Transverse colon (tissue), 4 donors: ENCODE measurements around the gene SERPINB10. TPM values are rescaled to one million over a fixed set of nuclear protein-coding genes. Genes with fewer than 3 reads are reported as not detected.

ENCODE experiments used
- DNase-seq: peaks from one replicate; pipeline ENCODE4 v3.0.0-alpha.2; 2019
- H3K27ac ChIP-seq, 4 donors: fragments of 200-600 bp; sonication (generic); 2 replicates each; pipeline ENCODE4 v1.5.1; 2016 to 2018; ENCODE audit warnings: inconsistent platforms in 4 of 4
- H3K27me3 ChIP-seq: fragments of 200-600 bp; sonication (generic); 2 replicates; pipeline ENCODE4 v1.5.1; 2017; ENCODE audit warnings: inconsistent platforms
- H3K36me3 ChIP-seq, 4 donors: fragments of 200-600 bp; sonication (generic); 2 replicates each; pipeline ENCODE4 v1.5.1; 2017 to 2019; ENCODE audit warnings: inconsistent platforms in 4 of 4
- H3K4me1 ChIP-seq, 4 donors: fragments of 200-600 bp; sonication (generic); 2 replicates each; pipeline ENCODE4 v1.5.1; 2017 to 2020; ENCODE audit warnings: inconsistent platforms in 4 of 4
- H3K4me3 ChIP-seq, 4 donors: fragments of 200-600 bp; sonication (generic); 1 replicate in 1 of 4; 2 replicates in 3 of 4; pipeline versions ENCODE4 v1.5.1 to v1.6.1; 2017 to 2019; ENCODE audit warnings: inconsistent platforms in 4 of 4
- H3K9me3 ChIP-seq, 2 donors: fragments of 200-600 bp; sonication (generic); 2 replicates each; pipeline ENCODE4 v1.5.1; 2017 to 2019; ENCODE audit warnings: inconsistent platforms in 2 of 2
- CTCF ChIP-seq, 5 experiments: fragments of 200-600 bp in 3 of 5; fragments of 450-650 bp in 2 of 5; sonication (generic) in 3 of 5; IDR thresholded peaks; 1 replicate in 2 of 5; 2 replicates in 3 of 5; pipeline ENCODE4 v1.5.1; 2016 to 2017; ENCODE audit warnings: antibody characterized with exemption in 5 of 5, inconsistent platforms in 3 of 5, mild to moderate bottlenecking in 2 of 5, moderate library complexity in 1 of 5
- EP300 ChIP-seq: sonication (generic); formaldehyde crosslinking; IDR thresholded peaks from one replicate; pipeline ENCODE4 v1.6.1; 2017; ENCODE audit warnings: antibody characterized with exemption, low read depth
- POLR2A ChIP-seq: fragments of 450-650 bp; IDR thresholded peaks from one replicate; pipeline ENCODE4 v1.6.1; 2016; ENCODE audit warnings: antibody characterized with exemption, mild to moderate bottlenecking, moderate library complexity
- POLR2AphosphoS5 ChIP-seq, 3 donors: sonication (generic); formaldehyde crosslinking; IDR thresholded peaks; one replicate each; pipeline ENCODE4 v1.6.1; 2016; ENCODE audit warnings: antibody characterized with exemption in 3 of 3
- WGBS, 2 donors: methylation state at CpG; one replicate each; pipeline ENCODE4 v1.1.5; 2018; ENCODE audit warnings: low coverage in 1 of 2; 5-methylcytosine and 5-hydroxymethylcytosine counted together
- in situ Hi-C, 4 donors: fragments of 200-750 bp; cut with MboI; loops; one replicate each; pipeline versions ENCODE4 v1.15.0 to v1.15.1; 2017; ENCODE audit warnings: low sequenced_read_pairs in 3 of 4, low pct_ligation_motif_present in 1 of 4, low pct_unique_long_range_greater_than_20kb in 1 of 4
- intact Hi-C: fragments of 100-400 bp; cut with DNase I; formaldehyde crosslinking; loops from one replicate; pipeline ENCODE4 v1.15.1; 2023; ENCODE audit warnings: low total_unique reads
- total RNA-seq, 4 donors: library from RNA; depleted of rRNA; stranded (reverse); fragments of >200 nt; gene quantifications; one replicate each; pipeline ENCODE4 v1.1.0, GENCODE V29; 2016

SERPINB10 gene
- total RNA-seq, 4 donors from 2014 or later: not detected

GRCh38 chr18:63977040-63977439, 69.3 kb downstream of the SERPINB10 start:
- peaks cover 0 to 4% (median 0%) of the 10 kb centered on the region in 4 donors for H3K36me3 ChIP-seq
- intact Hi-C loops (no loop called here), in situ Hi-C loops (loop anchor here in 3 of 4 donors (25.0 kb wide), 1 partner anchor 465 kb away; no protein-coding TSS in a partner anchor)
- no peak for TF ChIP-seq POLR2AphosphoS5 (IDR thresholded peaks at IDR 0.05)
- TF ChIP-seq POLR2A: no peak
- TF ChIP-seq EP300: no peak
- DNase-seq: no peak
- no peaks in the 10 kb centered on the region for H3K9me3 ChIP-seq
- WGBS, 2 donors: 92 to 100% methylated on average over 1 to 3 of the region's 3 CpGs
- H3K4me1 ChIP-seq: peaks cover 0 to 18% (median 5%) of the 10 kb centered on the region in 4 donors
- no peak overlapping the region for H3K4me3 ChIP-seq
- H3K27me3 ChIP-seq: no peaks in the 10 kb centered on the region
- H3K27ac ChIP-seq: no peak overlapping the region

DNA sequence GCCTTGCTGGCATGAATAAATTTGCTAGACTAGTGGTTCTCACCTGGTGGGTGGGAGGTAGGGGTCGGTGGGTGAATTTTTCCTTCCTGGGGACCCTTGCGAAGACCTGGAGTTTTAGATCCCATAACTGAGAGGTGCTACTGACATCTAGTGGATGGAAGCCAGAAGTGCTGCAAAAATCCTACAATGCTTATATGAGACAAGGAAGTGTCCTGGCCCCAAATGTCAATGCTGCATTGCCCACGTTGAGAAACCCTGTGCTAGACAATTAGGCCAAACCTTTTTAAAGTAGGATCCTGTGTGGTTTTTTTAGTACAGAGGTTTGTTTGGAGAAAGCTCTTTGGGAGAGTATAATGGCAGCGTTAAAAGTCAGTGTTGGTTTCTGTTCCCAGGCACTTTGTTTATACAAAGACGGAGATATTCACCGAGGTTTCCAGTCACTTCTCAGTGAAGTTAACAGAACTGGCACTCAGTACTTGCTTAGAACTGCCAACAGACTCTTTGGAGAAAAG, 71.7 kb downstream of the SERPINB10 start:
- Histone ChIP-seq H3K4me1 (peaks cover 0 to 18% (median 5%) of the 10 kb centered on the region in 4 donors), H3K4me3 (peak overlapping the region in 3 of 4 donors; percentile 3 to 35 (median 14)), H3K36me3 (peaks cover 0 to 6% (median 0%) of the 10 kb centered on the region in 4 donors), H3K27ac (peak overlapping the region; percentile 49 to 70 (median 60)), H3K9me3 (no peaks in the 10 kb centered on the region), H3K27me3 (no peaks in the 10 kb centered on the region)
- TF ChIP-seq CTCF (IDR thresholded peaks at IDR 0.05) (peak; percentile 79 to 87 (median 81)), POLR2A (no peak)
- peak; percentile 47 for DNase-seq
- WGBS, 2 donors: 12 to 26% methylated on average over 5 to 6 of the region's 6 CpGs
- intact Hi-C loops: no loop called here
- in situ Hi-C loops: loop anchor here in 3 of 4 donors (25.0 kb wide), 1 partner anchor 467 kb away; no protein-coding TSS in a partner anchor

DNA sequence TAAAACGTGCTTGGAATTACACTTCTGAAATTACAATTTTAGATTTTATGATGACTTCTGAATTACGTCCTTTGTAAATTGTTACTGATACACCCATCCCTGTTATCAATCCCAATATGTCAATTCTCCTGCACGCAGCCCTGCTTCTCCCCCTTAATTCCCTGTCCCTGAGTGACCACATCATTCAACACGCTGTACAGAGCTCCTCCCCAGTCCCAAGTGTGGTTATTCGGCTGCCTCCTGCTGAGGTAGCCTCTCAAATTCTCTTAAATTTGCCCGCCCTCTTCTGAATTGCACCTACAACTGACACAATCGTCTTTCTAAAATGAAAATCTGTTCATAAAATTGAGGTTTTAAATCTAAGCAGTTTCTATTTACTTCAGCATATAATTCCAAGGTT, 72.3 kb downstream of the SERPINB10 start:
- H3K4me1 ChIP-seq: peaks cover 0 to 13% (median 2%) of the 10 kb centered on the region in 4 donors
- no peaks in the 10 kb centered on the region for H3K27me3 ChIP-seq
- in situ Hi-C loops: loop anchor here in 3 of 4 donors (25.0 kb wide), 1 partner anchor 468 kb away; no protein-coding TSS in a partner anchor
- WGBS, 2 donors: 48 to 50% methylated on average over 7 of the region's 7 CpGs
- no peak for DNase-seq
- peak overlapping the region; percentile 49 to 70 (median 60) for H3K27ac ChIP-seq
- intact Hi-C loops: no loop called here
- H3K9me3 ChIP-seq: no peaks in the 10 kb centered on the region
- TF ChIP-seq POLR2A: no peak
- no peak for TF ChIP-seq EP300
- TF ChIP-seq POLR2AphosphoS5 (IDR thresholded peaks at IDR 0.05): no peak
- no peak for TF ChIP-seq CTCF (IDR thresholded peaks at IDR 0.05)
- H3K4me3 ChIP-seq: peak overlapping the region in 1 of 4 donors; percentile 35
- peaks cover 0 to 6% (median 0%) of the 10 kb centered on the region in 4 donors for H3K36me3 ChIP-seq

- DNase-seq: no peak
- Histone ChIP-seq H3K36me3 (peaks cover 0 to 6% (median 0%) of the 10 kb centered on the region in 4 donors), H3K27ac (no peak overlapping the region), H3K4me3 (no peak overlapping the region), H3K27me3 (no peaks in the 10 kb centered on the region), H3K9me3 (no peaks in the 10 kb centered on the region), H3K4me1 (peaks cover 0 to 13% (median 2%) of the 10 kb centered on the region in 4 donors)
- 72 to 78% methylated on average over 6 of the region's 6 CpGs for WGBS, 2 donors
- intact Hi-C loops: no loop called here
- in situ Hi-C loops: loop anchor here in 3 of 4 donors (25.0 kb wide), 1 partner anchor 469 kb away; no protein-coding TSS in a partner anchor
- TF ChIP-seq CTCF (IDR thresholded peaks at IDR 0.05) (no peak), EP300 (no peak), POLR2AphosphoS5 (IDR thresholded peaks at IDR 0.05) (no peak), POLR2A (no peak)
These were observed 73.2 kb downstream of the SERPINB10 start for GRCh38 chr18:63980896-63981460.
